Measurements from ENCODE around the gene NRK. TPM values are rescaled to one million over a fixed set of nuclear protein-coding genes. Genes with fewer than 3 reads are reported as not detected.
"Not testable (repeated sequence)": the region's sequence is repeated elsewhere in the genome, so short reads cannot be mapped to it uniquely, and the experiment has no call there.

Gene NRK, protein sequence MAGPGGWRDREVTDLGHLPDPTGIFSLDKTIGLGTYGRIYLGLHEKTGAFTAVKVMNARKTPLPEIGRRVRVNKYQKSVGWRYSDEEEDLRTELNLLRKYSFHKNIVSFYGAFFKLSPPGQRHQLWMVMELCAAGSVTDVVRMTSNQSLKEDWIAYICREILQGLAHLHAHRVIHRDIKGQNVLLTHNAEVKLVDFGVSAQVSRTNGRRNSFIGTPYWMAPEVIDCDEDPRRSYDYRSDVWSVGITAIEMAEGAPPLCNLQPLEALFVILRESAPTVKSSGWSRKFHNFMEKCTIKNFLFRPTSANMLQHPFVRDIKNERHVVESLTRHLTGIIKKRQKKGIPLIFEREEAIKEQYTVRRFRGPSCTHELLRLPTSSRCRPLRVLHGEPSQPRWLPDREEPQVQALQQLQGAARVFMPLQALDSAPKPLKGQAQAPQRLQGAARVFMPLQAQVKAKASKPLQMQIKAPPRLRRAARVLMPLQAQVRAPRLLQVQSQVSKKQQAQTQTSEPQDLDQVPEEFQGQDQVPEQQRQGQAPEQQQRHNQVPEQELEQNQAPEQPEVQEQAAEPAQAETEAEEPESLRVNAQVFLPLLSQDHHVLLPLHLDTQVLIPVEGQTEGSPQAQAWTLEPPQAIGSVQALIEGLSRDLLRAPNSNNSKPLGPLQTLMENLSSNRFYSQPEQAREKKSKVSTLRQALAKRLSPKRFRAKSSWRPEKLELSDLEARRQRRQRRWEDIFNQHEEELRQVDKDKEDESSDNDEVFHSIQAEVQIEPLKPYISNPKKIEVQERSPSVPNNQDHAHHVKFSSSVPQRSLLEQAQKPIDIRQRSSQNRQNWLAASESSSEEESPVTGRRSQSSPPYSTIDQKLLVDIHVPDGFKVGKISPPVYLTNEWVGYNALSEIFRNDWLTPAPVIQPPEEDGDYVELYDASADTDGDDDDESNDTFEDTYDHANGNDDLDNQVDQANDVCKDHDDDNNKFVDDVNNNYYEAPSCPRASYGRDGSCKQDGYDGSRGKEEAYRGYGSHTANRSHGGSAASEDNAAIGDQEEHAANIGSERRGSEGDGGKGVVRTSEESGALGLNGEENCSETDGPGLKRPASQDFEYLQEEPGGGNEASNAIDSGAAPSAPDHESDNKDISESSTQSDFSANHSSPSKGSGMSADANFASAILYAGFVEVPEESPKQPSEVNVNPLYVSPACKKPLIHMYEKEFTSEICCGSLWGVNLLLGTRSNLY (N-terminal part only)
- not detected for total RNA-seq

DNA sequence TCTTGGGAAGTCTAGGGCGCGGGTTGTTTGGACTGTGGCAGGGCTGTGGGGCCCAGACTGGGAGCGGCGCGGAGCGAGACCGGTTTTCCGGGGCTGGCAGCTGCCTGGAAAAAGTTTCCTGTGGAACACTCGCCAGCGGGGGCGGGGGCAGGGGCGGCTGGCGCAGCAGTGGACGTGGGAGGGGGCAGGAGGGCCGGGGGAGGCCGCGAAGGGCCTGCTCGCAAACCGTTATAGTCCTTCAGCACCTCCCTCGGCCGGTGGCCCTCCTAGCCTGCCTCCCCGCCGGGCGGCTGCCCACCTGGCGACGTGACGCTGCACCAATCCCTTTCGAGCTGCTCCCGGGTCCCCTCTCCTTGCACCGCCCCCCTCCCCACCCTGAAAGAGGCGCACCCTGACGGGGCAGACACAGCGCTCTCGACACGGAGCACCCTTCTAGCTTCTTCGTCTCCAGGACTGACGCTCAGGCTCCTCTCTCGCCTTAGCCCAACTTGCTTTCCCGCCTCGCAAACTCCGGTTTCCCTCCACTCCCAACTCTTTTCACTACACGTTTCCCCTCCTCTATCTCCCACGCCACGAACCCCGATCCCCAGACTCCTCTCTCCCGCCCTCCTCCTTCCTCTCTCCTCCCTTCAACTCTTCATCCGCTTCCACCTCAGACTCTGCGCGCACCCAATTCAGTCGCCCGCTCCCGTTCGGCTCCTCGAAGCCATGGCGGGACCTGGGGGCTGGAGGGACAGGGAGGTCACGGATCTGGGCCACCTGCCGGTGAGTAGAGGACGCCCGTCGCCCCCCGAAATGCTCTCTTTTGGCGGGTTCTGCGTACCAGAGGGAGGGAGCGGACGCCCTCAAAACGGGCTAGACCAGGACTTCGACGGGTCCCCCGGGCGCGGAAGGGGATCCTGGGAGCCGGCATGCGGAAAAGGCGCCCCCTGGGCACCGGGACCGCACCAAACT lies at the start of gene NRK:
Gene NRK (plus strand): TSS at position 402 of the 954 bp plus-strand sequence. CDS start 307 bp downstream, at position 709.
- POLR2A ChIA-PET, result no interaction called here
- H3K36me3 Mint-ChIP-seq (ENCODE audit: low read depth), result no peaks in the 10 kb centered on the region
- peaks cover 12% of the 10 kb centered on the region for H3K27me3 Mint-ChIP-seq
- no peaks in the 10 kb centered on the region for H3K9me3 Mint-ChIP-seq
- CTCF ChIA-PET, result no interaction called here
- H3K27ac Mint-ChIP-seq, result no peak within 1 kb of the TSS
- no peak within 1 kb of the TSS for H3K4me3 Mint-ChIP-seq
- H3K4me1 Mint-ChIP-seq, result no peaks in the 10 kb centered on the region
- no peak for DNase-seq

DNA sequence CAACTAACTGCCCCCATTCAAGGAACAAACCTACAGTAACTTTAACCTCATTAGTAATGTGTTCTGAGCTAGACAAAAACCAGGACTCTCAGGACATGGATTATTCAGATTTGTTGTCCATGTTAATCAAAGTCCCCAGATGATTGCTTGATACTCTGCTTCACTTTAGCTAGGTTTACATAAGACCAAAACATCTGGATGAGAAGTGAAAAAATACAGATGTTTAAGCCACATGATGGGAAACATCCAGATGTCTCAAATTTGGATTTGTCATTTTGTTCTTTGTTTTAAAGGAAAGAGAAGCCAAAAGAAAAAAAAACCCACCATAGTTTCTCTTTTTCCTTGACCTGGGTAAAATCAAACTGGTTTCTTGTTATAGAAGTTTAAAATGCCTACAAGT lies 48.5 kb upstream of the NRK start:
- POLR2A ChIA-PET, result no interaction called here
- Mint-ChIP-seq H3K4me1 (no peaks in the 10 kb centered on the region), H3K9me3 (no peaks in the 10 kb centered on the region), H3K36me3 (ENCODE audit: low read depth) (no peaks in the 10 kb centered on the region), H3K4me3 (no peak overlapping the region), H3K27me3 (no peaks in the 10 kb centered on the region), H3K27ac (no peak overlapping the region)
- CTCF ChIA-PET, result no interaction called here
- no peak for DNase-seq

DNA sequence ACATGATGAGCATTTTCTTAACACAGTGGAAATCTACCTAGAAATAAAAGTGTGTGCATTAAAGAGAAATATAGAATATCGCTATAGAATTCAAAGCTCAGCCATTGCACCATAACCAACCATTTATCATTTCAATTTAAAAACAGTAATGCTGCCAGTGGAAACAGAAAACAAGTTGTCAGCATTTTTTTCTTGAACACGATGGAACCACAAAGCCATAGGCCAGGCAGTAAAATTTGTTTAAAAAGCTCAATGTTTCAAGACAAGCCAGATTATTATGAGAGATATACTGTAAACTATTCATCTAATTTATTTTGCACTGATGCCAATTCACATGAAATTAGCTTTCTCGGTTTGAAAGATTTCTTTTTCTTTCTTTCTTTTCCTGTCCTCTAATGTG lies 46.7 kb upstream of the NRK start:
- Mint-ChIP-seq H3K27me3 (no peaks in the 10 kb centered on the region), H3K4me3 (no peak overlapping the region), H3K4me1 (no peaks in the 10 kb centered on the region), H3K9me3 (no peaks in the 10 kb centered on the region), H3K36me3 (ENCODE audit: low read depth) (no peaks in the 10 kb centered on the region), H3K27ac (no peak overlapping the region)
- POLR2A ChIA-PET, result no interaction called here
- CTCF ChIA-PET, result no interaction called here
- no peak for DNase-seq

DNA sequence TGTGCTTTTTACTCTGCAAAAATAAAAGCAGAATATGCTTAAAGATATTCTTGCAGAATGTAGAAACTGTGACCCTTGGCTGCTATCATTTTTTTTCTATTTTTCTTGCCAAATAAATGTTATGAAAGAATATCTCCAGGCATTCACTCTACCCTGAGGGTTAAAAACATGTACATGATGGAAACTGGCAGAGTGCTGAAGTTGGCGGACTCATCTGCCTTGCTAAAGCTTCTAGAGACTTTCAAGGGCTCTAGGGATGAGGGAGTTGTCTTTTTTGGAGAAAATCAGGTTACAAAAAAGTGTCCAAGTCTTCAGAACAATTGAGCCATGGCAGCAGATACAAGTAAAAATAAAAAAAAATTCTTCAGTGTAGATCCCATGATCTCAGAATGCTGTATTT lies 40.5 kb upstream of the NRK start:
- H3K4me1 Mint-ChIP-seq, result no peaks in the 10 kb centered on the region
- CTCF ChIA-PET, result no interaction called here

DNA sequence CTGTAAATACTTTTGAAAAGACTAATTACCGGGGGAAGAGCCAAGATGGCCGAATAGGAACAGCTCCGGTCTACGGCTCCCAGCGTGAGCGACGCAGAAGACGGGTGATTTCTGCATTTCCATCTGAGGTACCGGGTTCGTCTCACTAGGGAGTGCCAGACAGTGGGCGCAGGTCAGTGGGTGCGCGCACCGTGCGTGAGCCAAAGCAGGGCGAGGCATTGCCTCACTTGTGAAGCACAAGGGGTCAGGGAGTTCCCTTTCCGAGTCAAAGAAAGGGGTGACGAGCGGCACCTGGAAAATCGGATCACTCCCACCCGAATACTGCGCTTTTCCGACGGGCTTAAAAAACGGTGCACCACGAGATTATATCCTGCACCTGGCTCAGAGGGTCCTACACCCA lies 25.5 kb upstream of the NRK start:
- POLR2A ChIA-PET; DNase-seq; H3K4me1 Mint-ChIP-seq; H3K27me3 Mint-ChIP-seq; H3K9me3 Mint-ChIP-seq; H3K36me3 Mint-ChIP-seq (ENCODE audit: low read depth); H3K27ac Mint-ChIP-seq; CTCF ChIA-PET; H3K4me3 Mint-ChIP-seq: not testable (repeated sequence)

More for the DNA sequence above, 40.5 kb upstream of the NRK start:
- Mint-ChIP-seq H3K36me3 (ENCODE audit: low read depth) (no peaks in the 10 kb centered on the region), H3K27me3 (no peaks in the 10 kb centered on the region), H3K9me3 (no peaks in the 10 kb centered on the region), H3K4me3 (no peak overlapping the region), H3K27ac (no peak overlapping the region)
- no peak for DNase-seq
- POLR2A ChIA-PET, result no interaction called here

DNA sequence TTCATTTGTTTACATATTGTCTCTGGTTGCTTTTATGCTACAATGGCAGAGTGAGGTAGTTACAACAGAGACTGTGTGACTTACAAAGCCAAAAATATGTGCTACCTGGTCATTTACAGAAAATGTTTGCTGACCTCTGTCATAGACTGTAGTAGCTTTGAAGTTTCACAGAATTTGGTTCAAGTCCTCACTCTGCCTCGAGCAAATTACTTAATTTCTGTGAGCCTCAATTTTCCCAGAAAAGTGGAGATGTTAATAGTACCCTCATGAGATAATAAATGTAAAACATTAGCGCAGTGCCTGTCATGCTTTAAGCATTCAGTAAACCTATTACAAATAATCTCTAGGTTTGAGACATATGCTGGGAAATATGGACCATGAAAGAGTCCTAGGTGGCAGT lies 18.4 kb upstream of the NRK start:
- no peak overlapping the region for H3K4me3 Mint-ChIP-seq
- POLR2A ChIA-PET, result no interaction called here
- no peaks in the 10 kb centered on the region for H3K4me1 Mint-ChIP-seq
- no peaks in the 10 kb centered on the region for H3K27me3 Mint-ChIP-seq
- CTCF ChIA-PET, result no interaction called here
- no peak for DNase-seq
- no peaks in the 10 kb centered on the region for H3K9me3 Mint-ChIP-seq
- no peaks in the 10 kb centered on the region for H3K36me3 Mint-ChIP-seq (ENCODE audit: low read depth)
- H3K27ac Mint-ChIP-seq, result no peak overlapping the region

DNA sequence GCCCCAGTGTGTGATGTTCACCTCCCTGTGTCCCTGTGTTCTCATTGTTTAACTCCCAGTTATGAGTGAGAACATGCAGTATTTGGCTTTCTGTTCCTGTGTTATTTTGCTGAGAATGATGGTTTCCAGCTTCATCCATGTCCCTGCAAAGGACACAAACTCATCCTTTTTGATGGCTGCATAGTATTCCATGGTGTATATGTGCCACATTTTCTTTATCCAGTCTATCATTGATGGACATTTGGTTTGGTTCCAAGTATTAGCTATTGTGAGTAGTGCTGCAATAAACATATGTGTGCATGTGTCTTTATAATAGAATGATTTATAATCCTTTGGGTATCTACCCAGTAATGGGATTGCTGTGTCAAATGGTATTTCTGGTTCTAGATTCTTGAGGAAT lies 16.7 kb upstream of the NRK start:
- CTCF ChIA-PET, H3K27me3 Mint-ChIP-seq: not testable (repeated sequence)

DNA sequence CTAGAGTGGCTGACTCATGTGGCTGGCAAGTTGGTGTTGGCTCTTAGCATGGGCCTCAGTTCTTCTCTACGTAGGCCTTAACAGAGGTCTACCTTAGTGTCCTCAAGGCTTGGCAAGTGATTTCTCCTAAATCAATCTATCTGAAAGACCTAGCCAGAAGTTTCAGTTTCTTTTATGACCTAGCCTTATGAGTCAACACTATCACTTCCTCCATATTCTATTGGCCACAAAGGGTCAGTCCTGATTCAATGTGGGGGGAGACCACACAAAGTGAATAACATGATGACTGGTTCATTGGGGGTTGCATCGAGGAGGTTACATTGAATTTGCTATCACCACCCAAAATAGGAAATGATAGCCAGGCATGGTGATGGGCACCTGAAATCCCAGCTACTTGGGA lies 5.8 kb upstream of the NRK start:
- no peak overlapping the region for H3K4me3 Mint-ChIP-seq
- POLR2A ChIA-PET, result no interaction called here

More for the DNA sequence above, 16.7 kb upstream of the NRK start:
- H3K36me3 Mint-ChIP-seq (ENCODE audit: low read depth); H3K9me3 Mint-ChIP-seq; POLR2A ChIA-PET; DNase-seq; H3K4me3 Mint-ChIP-seq; H3K4me1 Mint-ChIP-seq; H3K27ac Mint-ChIP-seq: not testable (repeated sequence)

DNA sequence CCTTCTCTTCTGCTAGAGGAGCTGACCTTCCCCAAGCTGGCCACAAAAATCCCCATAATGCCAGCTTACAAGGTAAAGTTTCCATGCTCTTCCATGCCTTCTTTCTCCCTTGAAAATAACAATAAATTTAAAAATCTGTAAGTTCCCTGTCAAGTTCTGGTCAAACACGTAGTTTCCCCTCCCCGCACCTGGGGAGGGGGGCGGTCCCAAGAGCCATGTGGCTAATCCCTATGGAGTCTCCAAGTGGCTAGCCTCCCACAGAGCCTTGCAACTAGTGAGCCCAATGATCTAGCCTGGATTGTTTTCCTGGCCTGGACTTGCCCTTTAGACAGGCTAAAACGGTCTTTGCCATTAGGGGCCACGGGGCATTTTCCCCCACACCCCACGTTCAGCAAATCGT lies 2.1 kb upstream of the NRK start:
- no peak for DNase-seq
- CTCF ChIA-PET, result no interaction called here
- Mint-ChIP-seq H3K27me3 (peaks cover 12% of the 10 kb centered on the region), H3K9me3 (no peaks in the 10 kb centered on the region), H3K27ac (no peak overlapping the region), H3K4me1 (no peaks in the 10 kb centered on the region), H3K4me3 (no peak overlapping the region), H3K36me3 (ENCODE audit: low read depth) (no peaks in the 10 kb centered on the region)
- POLR2A ChIA-PET, result no interaction called here

More for the DNA sequence above, 5.8 kb upstream of the NRK start:
- DNase-seq, result no peak
- CTCF ChIA-PET, result no interaction called here
- Mint-ChIP-seq H3K27me3 (peaks cover 8% of the 10 kb centered on the region), H3K4me1 (no peaks in the 10 kb centered on the region), H3K27ac (no peak overlapping the region), H3K9me3 (no peaks in the 10 kb centered on the region), H3K36me3 (ENCODE audit: low read depth) (no peaks in the 10 kb centered on the region)

DNA sequence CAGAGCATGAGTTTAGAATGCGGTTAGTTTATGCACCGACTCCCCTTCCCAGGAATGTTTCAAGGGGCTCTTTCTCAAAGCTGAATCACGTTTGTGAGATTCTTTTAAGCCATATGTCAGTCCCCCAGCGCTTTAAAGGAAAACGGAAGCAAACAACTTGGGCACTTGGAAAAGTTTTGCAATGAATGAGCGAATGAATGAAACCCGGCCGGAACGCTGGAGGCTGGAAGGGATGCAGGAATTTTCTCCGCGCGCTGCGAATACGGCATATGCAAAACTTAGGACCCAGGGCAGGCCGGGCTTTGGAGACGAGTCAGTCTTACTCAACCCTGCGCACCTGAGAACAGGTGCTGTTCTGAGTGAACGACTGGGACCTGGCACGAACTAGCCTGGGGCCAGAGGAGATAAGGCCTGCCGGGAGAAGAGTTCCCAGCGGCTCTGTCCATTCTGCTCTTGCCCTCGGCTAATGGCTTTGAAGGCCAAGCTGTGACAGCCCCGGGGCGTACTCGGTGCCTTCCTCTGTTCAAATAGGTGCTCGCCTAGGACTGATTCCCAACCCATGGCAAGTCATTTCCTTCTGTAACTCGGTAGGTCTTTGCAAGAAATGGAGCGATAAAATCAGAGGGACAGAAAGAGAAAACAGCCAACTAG lies 743 bp upstream of the NRK start:
- no peaks in the 10 kb centered on the region for H3K9me3 Mint-ChIP-seq
- DNase-seq, result no peak
- no peaks in the 10 kb centered on the region for H3K4me1 Mint-ChIP-seq
- H3K27ac Mint-ChIP-seq, result no peak overlapping the region
- H3K36me3 Mint-ChIP-seq (ENCODE audit: low read depth), result no peaks in the 10 kb centered on the region
- CTCF ChIA-PET, result no interaction called here
- no peak overlapping the region for H3K4me3 Mint-ChIP-seq
- H3K27me3 Mint-ChIP-seq, result peaks cover 12% of the 10 kb centered on the region
- POLR2A ChIA-PET, result interaction anchor here (0.5 kb wide), 1 partner anchor 553 kb away, joined by 3 read pairs; no protein-coding TSS in a partner anchor

DNA sequence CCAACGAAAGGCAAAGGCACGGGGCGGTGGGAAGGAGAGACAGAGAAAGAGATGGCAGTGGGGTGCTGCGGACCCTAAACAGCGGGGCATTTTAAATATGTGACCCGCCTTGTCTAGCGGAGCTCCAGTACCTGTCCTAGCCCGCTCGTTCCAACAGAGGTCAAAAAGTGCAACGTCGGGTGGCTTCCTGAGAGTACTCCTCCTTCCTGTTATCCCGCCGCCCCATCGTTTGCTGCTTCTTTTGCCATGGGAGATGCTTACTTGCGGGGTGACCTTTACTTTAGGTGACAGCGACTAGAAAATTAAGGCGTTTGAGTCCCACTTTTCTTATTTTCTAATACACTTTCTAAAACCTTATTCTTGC lies 735 bp downstream of the NRK start:
- no peaks in the 10 kb centered on the region for H3K9me3 Mint-ChIP-seq
- ChIA-PET CTCF (no interaction called here), POLR2A (no interaction called here)
- peaks cover 12% of the 10 kb centered on the region for H3K27me3 Mint-ChIP-seq
- H3K36me3 Mint-ChIP-seq (ENCODE audit: low read depth), result no peaks in the 10 kb centered on the region
- H3K4me1 Mint-ChIP-seq, result no peaks in the 10 kb centered on the region
- no peak overlapping the region for H3K27ac Mint-ChIP-seq
- H3K4me3 Mint-ChIP-seq, result no peak overlapping the region
- no peak for DNase-seq

DNA sequence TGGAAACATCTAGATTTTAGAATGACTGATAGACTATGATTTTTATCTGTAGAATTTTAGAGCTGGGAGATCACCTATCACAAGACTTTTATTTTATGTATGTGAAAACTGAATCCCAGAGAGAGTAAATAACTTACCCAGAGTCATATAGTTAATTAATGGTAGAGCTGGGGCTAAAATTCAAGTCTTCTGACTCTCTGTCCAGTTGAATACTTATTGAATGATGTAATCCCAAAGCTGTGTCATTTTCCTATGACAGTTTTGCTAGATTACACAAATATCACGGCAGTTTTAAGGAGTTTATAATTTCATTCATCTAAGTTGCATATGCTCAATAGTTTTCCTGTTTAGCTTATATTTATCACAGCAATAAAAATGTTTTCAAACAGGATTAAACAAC lies 6.7 kb downstream of the NRK start:
- Mint-ChIP-seq H3K36me3 (ENCODE audit: low read depth) (no peaks in the 10 kb centered on the region), H3K4me3 (no peak overlapping the region), H3K27ac (no peak overlapping the region), H3K9me3 (no peaks in the 10 kb centered on the region), H3K27me3 (no peaks in the 10 kb centered on the region), H3K4me1 (no peaks in the 10 kb centered on the region)
- no peak for DNase-seq
- CTCF ChIA-PET, result no interaction called here
- POLR2A ChIA-PET, result no interaction called here

All from activated CD4-positive, alpha-beta memory T cell treated with anti-CD3 and anti-CD28 coated beads, Interleukin-2, amount 10 ng/mL, durations not matched to agents 7 days and 5 days (primary cell).